ENCODE results near the gene POP5. TPM values are rescaled to one million over a fixed set of nuclear protein-coding genes. Genes with fewer than 3 reads are reported as not detected.

The POP5 gene
- total and polyA plus RNA-seq, 2 of the 4 experiments (the other 2 are of a cell fraction): 69.5 to 99.4 TPM

DNA sequence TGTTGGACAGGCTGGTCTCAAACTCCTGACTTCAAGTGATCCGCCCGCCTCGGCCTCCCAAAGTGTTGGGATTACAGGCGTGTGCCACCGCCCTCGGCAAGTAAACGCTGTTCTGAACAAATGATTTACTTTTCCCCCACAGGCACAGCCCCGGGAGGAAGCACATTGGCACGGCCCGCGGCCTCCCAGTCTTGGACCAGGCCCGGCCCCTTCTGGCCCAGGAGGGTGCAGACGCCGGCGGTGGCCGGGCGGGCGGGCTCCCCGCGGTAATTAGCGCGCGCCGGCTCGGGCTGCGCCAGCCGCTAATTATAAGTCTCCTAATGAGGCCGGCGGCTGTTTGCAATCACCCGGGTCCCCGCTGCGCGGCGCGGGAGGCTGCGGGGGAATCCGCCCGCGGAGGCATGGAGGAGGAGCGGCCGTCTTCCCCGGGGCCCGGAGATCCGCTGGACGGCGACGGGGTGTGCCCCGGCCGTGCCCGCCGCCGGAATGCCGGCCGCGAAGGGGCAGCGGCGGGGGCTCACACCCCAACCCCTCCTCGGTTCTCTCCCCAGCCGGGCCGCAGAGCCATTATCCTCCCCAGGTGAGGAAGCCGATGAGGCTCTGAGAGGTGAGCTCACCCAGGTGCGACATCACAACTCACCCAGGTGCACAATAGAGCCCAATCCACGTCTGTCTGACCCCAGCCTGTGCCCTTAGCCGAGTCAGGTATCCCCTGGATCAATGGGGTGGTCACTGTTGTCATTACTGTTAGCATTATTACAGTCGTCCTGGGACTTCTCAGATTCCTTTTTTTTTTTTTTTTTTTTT is 3.3 kb upstream of the POP5 start:
- Histone ChIP-seq H2AFZ (replicated peaks; ENCODE audit: low read length, poor library complexity) (peak overlapping the region; percentile 87), H3K18ac (ENCODE audit: low read depth, low read length) (no peak overlapping the region), H3K9me3 (ENCODE audit: control insufficient read depth, insufficient read depth, low read length) (no peaks in the 10 kb centered on the region), H4K91ac (ENCODE audit: insufficient read depth, low read depth, low read length) (no peak overlapping the region), H4K20me1 (ENCODE audit: insufficient read depth, low read length) (0 out of 2 replicates have a peak, but pooled peaks cover under 1% of the 10 kb centered on the region), H3K36me3 (ENCODE audit: control insufficient read depth, insufficient read depth, low read length) (peaks cover 2% of the 10 kb centered on the region), H2BK15ac (ENCODE audit: low read depth, low read length) (no peak overlapping the region), H3K79me1 (ENCODE audit: low read depth in 1 of 2, low read length in 2 of 2) (peaks cover 2 to 20% of the 10 kb centered on the region in 2 experiments; a peak in 2 of 4 replicates), H3K4me3 (ENCODE audit: insufficient read depth, low read depth, low read length) (peak overlapping the region; percentile 22), H3K23ac (ENCODE audit: low read depth, low read length) (no peak overlapping the region), H4K5ac (ENCODE audit: low read depth, low read length) (no peak overlapping the region), H2AK5ac (ENCODE audit: low read depth, low read length) (no peak overlapping the region), H3K56ac (ENCODE audit: extremely low read depth, insufficient read depth, low read length) (no peak overlapping the region), H3K4me2 (ENCODE audit: low read depth, low read length) (peak overlapping the region; percentile 56), H3K9ac (ENCODE audit: low read depth, low read length) (no peak overlapping the region), H3K14ac (replicated peaks; ENCODE audit: low read depth, low read length) (no peak overlapping the region), H2BK5ac (ENCODE audit: low read depth, low read length, poor library complexity, severe bottlenecking) (no peak overlapping the region), H3K9me1 (ENCODE audit: insufficient read depth, low read length) (no peaks in the 10 kb centered on the region), H4K8ac (ENCODE audit: low read depth in 2 of 2, low read length in 2 of 2) (peak overlapping the region in 1 of 2 experiments; percentile 31; a peak in 1 of 4 replicates), H2BK20ac (ENCODE audit: low read depth, low read length) (no peak overlapping the region), H3K4ac (ENCODE audit: low read depth, low read length) (no peak overlapping the region), H2BK120ac (ENCODE audit: low read depth, low read length) (no peak overlapping the region), H2AK9ac (replicated peaks; ENCODE audit: low read depth, low read length, poor library complexity) (no peak overlapping the region), H3K4me1 (ENCODE audit: control insufficient read depth, insufficient read depth, low read length) (no peaks in the 10 kb centered on the region), H3K27ac (ENCODE audit: insufficient read depth, low read length) (no peak overlapping the region), H3K27me3 (ENCODE audit: control insufficient read depth, insufficient read depth, low read length) (peaks cover 26% of the 10 kb centered on the region)
- dilution Hi-C loops (cut with HindIII; ENCODE audit: low sequenced_read_pairs, unreplicated experiment): no loop called here
- ATAC-seq (ENCODE audit: low read depth) (peak; percentile 16), DNase-seq (no peak)
- POLR2A ChIA-PET (ENCODE audit: unreplicated experiment): no interaction called here
- 16% methylated on average over 9 of the region's 65 CpGs; no CpG with 5 or more reads in 1 of the 2 experiments for WGBS, 2 experiments (ENCODE audit: extremely low coverage in 2 of 2, insufficient read length in 1 of 2)
- intact Hi-C loops (cut with micrococcal nuclease): loop anchor here (5.0 kb wide), 1 partner anchor 428 kb away; no protein-coding TSS in a partner anchor
- TF ChIP-seq RAD21 (IDR thresholded peaks at IDR 0.05; ENCODE audit: low read length): peak; percentile 38
- TF ChIP-seq CTCF (conservative IDR thresholded peaks at IDR 0.05; ENCODE audit: low read depth, low read length): peak; percentile 39; the same call in 1 of the 2 replicates
- TF ChIP-seq NFE2L2 (IDR thresholded peaks at IDR 0.05; ENCODE audit: low read depth, low read length): no peak
- peak; percentile 10; the same call in 1 of the 2 replicates for TF ChIP-seq SMC3 (IDR thresholded peaks at IDR 0.05; ENCODE audit: low read depth, low read length)
- TF ChIP-seq MAFK (IDR thresholded peaks at IDR 0.05; ENCODE audit: low read depth, low read length): no peak
- in situ Hi-C loops (cut with MboI; ENCODE audit: low sequenced_read_pairs): loop anchor here (5.0 kb wide), 2 partner anchors 128 to 388 kb away; partner anchors contain the start of gene UNC119B
- BruUV-seq (replicated peaks): no TSS peak
- CTCF ChIA-PET: interaction anchor here (0.6 kb wide), 2 partner anchors 16 to 44 kb away, joined by 3 to 5 read pairs; no protein-coding TSS in a partner anchor

Measured in IMR-90 (cell line).